NCI-H1092 treated with DMSO at 0.1 percent for 48 hours (cell line): ENCODE measurements around the gene INSC.

Experiments
- DNase-seq: peaks from one replicate; lab custom pipeline; 2025; lab: John Stamatoyannopoulos, UW

INSC gene

GRCh38 chr11:15288863-15289262 is 174.1 kb downstream of the INSC start:
- DNase-seq: no peak

- peak; percentile 77 for DNase-seq
These were observed 175.0 kb downstream of the INSC start for GRCh38 chr11:15289723-15290122.

GRCh38 chr11:15291885-15292284 is 177.2 kb downstream of the INSC start:
- peak; percentile 20 for DNase-seq

- no peak for DNase-seq
These were observed 179.4 kb downstream of the INSC start for GRCh38 chr11:15293975-15294620.

GRCh38 chr11:15295695-15296094 is 181.0 kb downstream of the INSC start:
- no peak for DNase-seq
